ENCODE data around the gene ZNF217. TPM values are rescaled to one million over a fixed set of nuclear protein-coding genes. Genes with fewer than 3 reads are reported as not detected.
"Not testable (repeated sequence)": the region's sequence is repeated elsewhere in the genome, so short reads cannot be mapped to it uniquely, and the experiment has no call there.

The ZNF217 gene
- total RNA-seq, 1 experiment from 2014 or later = 45.6 TPM

DNA sequence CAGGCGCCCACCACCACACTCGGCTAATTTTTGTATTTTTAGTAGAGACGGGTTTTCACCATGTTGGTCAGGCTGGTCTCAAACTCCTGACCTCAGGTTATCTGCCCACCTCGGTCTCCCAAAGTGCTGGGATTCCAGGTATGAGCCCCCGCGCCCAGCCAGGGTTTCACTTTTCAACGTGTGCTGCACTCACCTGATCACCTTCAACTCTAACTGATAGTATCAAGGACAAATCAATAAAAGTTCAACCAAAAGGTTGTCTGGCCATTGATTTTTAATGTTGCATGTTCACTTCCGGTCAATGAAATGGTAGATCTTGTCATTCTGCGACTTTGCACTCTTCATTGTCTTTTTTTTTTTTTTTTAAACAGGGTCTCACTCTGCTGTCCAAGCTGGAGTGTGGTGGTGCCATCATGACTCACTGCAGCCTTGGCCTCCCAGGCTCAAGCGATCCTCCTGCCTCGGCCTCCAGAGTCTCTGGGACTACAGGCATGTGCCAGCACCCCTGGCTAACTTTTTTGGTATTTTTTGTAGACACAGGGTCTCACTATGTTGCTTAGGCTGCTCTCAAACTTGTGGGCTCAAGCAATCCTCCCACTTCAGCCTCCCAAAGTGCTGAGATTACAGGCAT, 37.3 kb downstream of the ZNF217 start:
- DNase-seq (no peak), ATAC-seq (no peak)
- H3K4me3 ChIP-seq (ENCODE audit: low read length) = no peak overlapping the region
- H3K4me1 ChIP-seq (ENCODE audit: insufficient read depth, low read length) = no peaks in the 10 kb centered on the region
- no peaks in the 10 kb centered on the region for H3K9me2 ChIP-seq (replicated peaks; ENCODE audit: low read length)
- H2AFZ ChIP-seq (ENCODE audit: low read length) = no peak overlapping the region
- H3F3A ChIP-seq (ENCODE audit: low read length, unreplicated experiment) = no peaks in the 10 kb centered on the region
- no peaks in the 10 kb centered on the region for H3K79me2 ChIP-seq (ENCODE audit: low read length)
- H3K27me3 ChIP-seq (ENCODE audit: low read length) = no peaks in the 10 kb centered on the region
- TF ChIP-seq, protein P1, sequence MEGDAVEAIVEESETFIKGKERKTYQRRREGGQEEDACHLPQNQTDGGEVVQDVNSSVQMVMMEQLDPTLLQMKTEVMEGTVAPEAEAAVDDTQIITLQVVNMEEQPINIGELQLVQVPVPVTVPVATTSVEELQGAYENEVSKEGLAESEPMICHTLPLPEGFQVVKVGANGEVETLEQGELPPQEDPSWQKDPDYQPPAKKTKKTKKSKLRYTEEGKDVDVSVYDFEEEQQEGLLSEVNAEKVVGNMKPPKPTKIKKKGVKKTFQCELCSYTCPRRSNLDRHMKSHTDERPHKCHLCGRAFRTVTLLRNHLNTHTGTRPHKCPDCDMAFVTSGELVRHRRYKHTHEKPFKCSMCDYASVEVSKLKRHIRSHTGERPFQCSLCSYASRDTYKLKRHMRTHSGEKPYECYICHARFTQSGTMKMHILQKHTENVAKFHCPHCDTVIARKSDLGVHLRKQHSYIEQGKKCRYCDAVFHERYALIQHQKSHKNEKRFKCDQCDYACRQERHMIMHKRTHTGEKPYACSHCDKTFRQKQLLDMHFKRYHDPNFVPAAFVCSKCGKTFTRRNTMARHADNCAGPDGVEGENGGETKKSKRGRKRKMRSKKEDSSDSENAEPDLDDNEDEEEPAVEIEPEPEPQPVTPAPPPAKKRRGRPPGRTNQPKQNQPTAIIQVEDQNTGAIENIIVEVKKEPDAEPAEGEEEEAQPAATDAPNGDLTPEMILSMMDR (conservative IDR thresholded peaks at IDR 0.05; ENCODE audit: low read depth, low read length) = no peak
- TF ChIP-seq EZH2phosphoT487 (IDR thresholded peaks at IDR 0.05; ENCODE audit: borderline replicate concordance, low read length) (no peak), EZH2 (IDR thresholded peaks at IDR 0.05; ENCODE audit: low read length, unreplicated experiment) (no peak)
- no peaks in the 10 kb centered on the region for H3K9me3 ChIP-seq (ENCODE audit: low read length)
- no TSS peak for BruUV-seq (replicated peaks)
- intact Hi-C loops (cut with micrococcal nuclease) = no loop called here
- H3K36me3 ChIP-seq (ENCODE audit: low read depth, low read length) = no peaks in the 10 kb centered on the region
- H3K27ac ChIP-seq (ENCODE audit: low read length) = no peak overlapping the region
- CTCF ChIA-PET = no interaction called here
- no peak overlapping the region for H3K4me2 ChIP-seq (ENCODE audit: low read length)
- POLR2A ChIA-PET (ENCODE audit: unreplicated experiment) = no interaction called here
- no peaks in the 10 kb centered on the region; the same call in 1 of the 2 replicates for H4K20me1 ChIP-seq (ENCODE audit: low read length)
- H3K9ac ChIP-seq (ENCODE audit: low read length) = no peak overlapping the region

DNA sequence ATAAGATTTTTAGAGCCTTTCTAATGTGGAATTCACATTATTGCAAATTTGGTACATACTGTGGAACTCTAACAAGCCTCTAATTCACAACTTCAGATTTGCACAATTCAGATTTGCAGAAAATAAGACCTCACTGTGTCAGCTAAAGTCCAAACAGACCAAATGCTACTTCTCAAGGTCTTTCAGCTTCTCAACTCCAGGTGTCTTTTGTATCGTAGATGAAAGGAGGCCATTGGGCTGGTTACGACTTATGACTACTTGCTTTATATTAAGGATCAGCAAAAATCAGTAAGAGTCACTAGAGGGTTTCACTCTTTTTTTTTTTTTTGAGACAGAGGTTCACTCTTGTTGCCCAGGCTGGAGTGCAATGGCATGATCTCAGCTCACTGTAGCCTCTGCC, 37.8 kb downstream of the ZNF217 start:
- H4K20me1 ChIP-seq (ENCODE audit: low read length) = no peaks in the 10 kb centered on the region; the same call in 1 of the 2 replicates
- H3F3A ChIP-seq (ENCODE audit: low read length, unreplicated experiment) = no peaks in the 10 kb centered on the region
- no TSS peak for BruUV-seq (replicated peaks)
- no peaks in the 10 kb centered on the region for H3K9me3 ChIP-seq (ENCODE audit: low read length)
- H3K36me3 ChIP-seq (ENCODE audit: low read depth, low read length) = no peaks in the 10 kb centered on the region
- no peaks in the 10 kb centered on the region for H3K27me3 ChIP-seq (ENCODE audit: low read length)
- no peak overlapping the region for H3K4me3 ChIP-seq (ENCODE audit: low read length)
- TF ChIP-seq, protein P1 (conservative IDR thresholded peaks at IDR 0.05; ENCODE audit: low read depth, low read length) = no peak
- no peak for TF ChIP-seq EZH2 (IDR thresholded peaks at IDR 0.05; ENCODE audit: low read length, unreplicated experiment)
- no peak for TF ChIP-seq EZH2phosphoT487 (IDR thresholded peaks at IDR 0.05; ENCODE audit: borderline replicate concordance, low read length)
- intact Hi-C loops (cut with micrococcal nuclease) = no loop called here
- H3K27ac ChIP-seq (ENCODE audit: low read length) = no peak overlapping the region
- DNase-seq (no peak), ATAC-seq (no peak)
- POLR2A ChIA-PET (ENCODE audit: unreplicated experiment) = no interaction called here
- H3K4me2 ChIP-seq (ENCODE audit: low read length) = no peak overlapping the region
- no peak overlapping the region for H3K9ac ChIP-seq (ENCODE audit: low read length)
- H2AFZ ChIP-seq (ENCODE audit: low read length) = no peak overlapping the region
- CTCF ChIA-PET = interaction anchor here (0.7 kb wide), 1 partner anchor 272 kb away, joined by 3 read pairs; no protein-coding TSS in a partner anchor
- H3K4me1 ChIP-seq (ENCODE audit: insufficient read depth, low read length) = no peaks in the 10 kb centered on the region
- H3K9me2 ChIP-seq (replicated peaks; ENCODE audit: low read length) = no peaks in the 10 kb centered on the region
- H3K79me2 ChIP-seq (ENCODE audit: low read length) = no peaks in the 10 kb centered on the region

DNA sequence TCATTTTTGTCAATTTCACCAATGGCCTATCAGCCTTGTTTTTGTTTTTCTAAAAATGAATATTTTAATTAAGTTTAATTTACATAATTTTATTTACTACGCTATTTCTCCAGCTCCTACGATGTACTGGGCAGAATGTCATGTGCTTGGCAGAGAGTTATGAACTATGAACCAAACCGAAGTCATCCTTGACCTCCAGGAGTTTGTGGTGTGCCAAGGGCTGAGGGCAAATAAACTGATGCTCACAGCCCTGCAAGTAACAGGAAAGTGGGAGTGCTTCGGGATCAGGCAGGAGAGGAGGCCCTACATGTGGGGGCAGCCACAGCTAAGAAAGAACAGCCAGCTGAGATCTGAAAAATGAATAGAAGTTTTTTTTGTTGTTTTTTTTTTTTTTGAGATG, 38.6 kb downstream of the ZNF217 start:
- no peak for DNase-seq
- Histone ChIP-seq H3K4me2 (ENCODE audit: low read length) (no peak overlapping the region), H3F3A (ENCODE audit: low read length, unreplicated experiment) (no peaks in the 10 kb centered on the region), H3K79me2 (ENCODE audit: low read length) (no peaks in the 10 kb centered on the region), H3K4me3 (ENCODE audit: low read length) (no peak overlapping the region), H3K9ac (ENCODE audit: low read length) (no peak overlapping the region), H3K36me3 (ENCODE audit: low read depth, low read length) (no peaks in the 10 kb centered on the region), H3K27me3 (ENCODE audit: low read length) (no peaks in the 10 kb centered on the region), H3K9me2 (replicated peaks; ENCODE audit: low read length) (no peaks in the 10 kb centered on the region), H3K9me3 (ENCODE audit: low read length) (no peaks in the 10 kb centered on the region), H3K27ac (ENCODE audit: low read length) (no peak overlapping the region), H4K20me1 (ENCODE audit: low read length) (no peaks in the 10 kb centered on the region; the same call in 1 of the 2 replicates), H2AFZ (ENCODE audit: low read length) (no peak overlapping the region), H3K4me1 (ENCODE audit: insufficient read depth, low read length) (no peaks in the 10 kb centered on the region)
- ChIA-PET POLR2A (ENCODE audit: unreplicated experiment) (no interaction called here), CTCF (no interaction called here)
- intact Hi-C loops (cut with micrococcal nuclease) = no loop called here
- no TSS peak for BruUV-seq (replicated peaks)
- no peak for TF ChIP-seq EZH2phosphoT487 (IDR thresholded peaks at IDR 0.05; ENCODE audit: borderline replicate concordance, low read length)
- no peak for TF ChIP-seq EZH2 (IDR thresholded peaks at IDR 0.05; ENCODE audit: low read length, unreplicated experiment)
- TF ChIP-seq, protein P1 (conservative IDR thresholded peaks at IDR 0.05; ENCODE audit: low read depth, low read length) = no peak
- ATAC-seq = no peak

DNA sequence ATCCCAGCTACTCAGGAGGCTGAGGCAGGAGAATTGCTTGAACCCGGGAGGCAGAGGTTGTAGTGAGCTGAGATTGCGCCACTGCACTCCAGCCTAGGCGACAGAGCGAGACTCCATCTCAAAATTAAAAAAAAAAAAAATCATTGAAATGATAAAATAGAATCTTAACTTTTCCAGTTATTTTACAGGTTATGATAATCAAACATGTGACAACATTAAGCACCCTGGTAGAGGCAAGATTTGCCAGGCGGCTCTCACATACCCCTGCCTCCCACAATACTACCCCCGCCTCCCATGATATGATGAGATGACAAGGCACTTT, 41.1 kb downstream of the ZNF217 start:
- CTCF ChIA-PET; POLR2A ChIA-PET (ENCODE audit: unreplicated experiment): not testable (repeated sequence)

More for the DNA sequence above, 41.1 kb downstream of the ZNF217 start:
- DNase-seq; H3F3A ChIP-seq (ENCODE audit: low read length, unreplicated experiment); BruUV-seq (replicated peaks); intact Hi-C loops (cut with micrococcal nuclease); H3K36me3 ChIP-seq (ENCODE audit: low read depth, low read length); H3K27me3 ChIP-seq (ENCODE audit: low read length); H2AFZ ChIP-seq (ENCODE audit: low read length); H4K20me1 ChIP-seq (ENCODE audit: low read length); H3K9ac ChIP-seq (ENCODE audit: low read length); ATAC-seq; H3K9me3 ChIP-seq (ENCODE audit: low read length); H3K4me2 ChIP-seq (ENCODE audit: low read length); H3K79me2 ChIP-seq (ENCODE audit: low read length); H3K4me1 ChIP-seq (ENCODE audit: insufficient read depth, low read length); H3K27ac ChIP-seq (ENCODE audit: low read length); H3K4me3 ChIP-seq (ENCODE audit: low read length); H3K9me2 ChIP-seq (replicated peaks; ENCODE audit: low read length): not testable (repeated sequence)

All from PC-3 (cell line).